Muscle layer of colon (tissue), 2 donors: ENCODE measurements around the gene KIAA0232.

Source experiments
- H3K27ac ChIP-seq: one replicate; pipeline ENCODE4 v1.7.0; 2013; ENCODE audit warnings: low read depth, mild to moderate bottlenecking, low read length, moderate library complexity
- H3K27me3 ChIP-seq, 2 donors: one replicate each; pipeline ENCODE4 v1.7.0; 2013; ENCODE audit warnings: low read length in 2 of 2, mild to moderate bottlenecking in 2 of 2; ENCODE audit not compliant: insufficient read depth in 2 of 2, control insufficient read depth in 1 of 2
- H3K36me3 ChIP-seq: one replicate; pipeline ENCODE4 v1.7.0; 2013; ENCODE audit warnings: mild to moderate bottlenecking, low read length; ENCODE audit not compliant: insufficient read depth
- H3K4me1 ChIP-seq: one replicate; pipeline ENCODE4 v1.7.0; 2013; ENCODE audit warnings: mild to moderate bottlenecking, low read length; ENCODE audit not compliant: insufficient read depth
- H3K4me3 ChIP-seq, 2 donors: one replicate each; pipeline ENCODE4 v1.7.0; 2013; ENCODE audit warnings: low read length in 2 of 2, low read depth in 1 of 2, mild to moderate bottlenecking in 1 of 2, moderate library complexity in 1 of 2
- H3K9ac ChIP-seq: one replicate; pipeline ENCODE4 v1.7.0; 2013; ENCODE audit warnings: low read length
- H3K9me3 ChIP-seq: one replicate; pipeline ENCODE4 v1.7.0; 2013; ENCODE audit warnings: mild to moderate bottlenecking, low read length
- donor health status: abdominal sarcoma.
- donor health status: Adenocarcinoma of cecum.

Gene KIAA0232

DNA sequence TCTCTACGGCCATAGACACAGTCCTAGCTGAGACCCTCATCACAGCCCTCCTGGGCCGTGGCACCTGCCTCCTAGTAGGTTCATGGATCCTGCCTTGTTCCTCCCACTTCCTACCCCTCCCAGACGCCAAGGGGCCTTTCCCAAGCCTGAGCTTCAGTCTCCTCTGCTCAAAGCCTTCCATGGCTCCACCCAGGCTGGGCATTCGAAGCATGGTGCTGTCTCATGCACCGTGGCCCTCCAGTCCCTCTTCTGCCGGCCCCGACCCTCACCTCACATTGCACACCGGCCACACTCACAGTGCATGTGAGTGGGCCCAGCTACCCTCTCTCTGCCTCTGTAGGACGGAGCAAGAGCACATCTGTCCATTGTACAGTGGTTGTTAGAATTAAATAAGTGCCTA is 21.7 kb upstream of the KIAA0232 start:
- H3K4me3 ChIP-seq, result no peak overlapping the region
- no peaks in the 10 kb centered on the region for H3K36me3 ChIP-seq
- no peaks in the 10 kb centered on the region for H3K4me1 ChIP-seq
- H3K9me3 ChIP-seq, result no peaks in the 10 kb centered on the region
- no peak overlapping the region for H3K27ac ChIP-seq
- no peaks in the 10 kb centered on the region for H3K27me3 ChIP-seq
- no peak overlapping the region for H3K9ac ChIP-seq

DNA sequence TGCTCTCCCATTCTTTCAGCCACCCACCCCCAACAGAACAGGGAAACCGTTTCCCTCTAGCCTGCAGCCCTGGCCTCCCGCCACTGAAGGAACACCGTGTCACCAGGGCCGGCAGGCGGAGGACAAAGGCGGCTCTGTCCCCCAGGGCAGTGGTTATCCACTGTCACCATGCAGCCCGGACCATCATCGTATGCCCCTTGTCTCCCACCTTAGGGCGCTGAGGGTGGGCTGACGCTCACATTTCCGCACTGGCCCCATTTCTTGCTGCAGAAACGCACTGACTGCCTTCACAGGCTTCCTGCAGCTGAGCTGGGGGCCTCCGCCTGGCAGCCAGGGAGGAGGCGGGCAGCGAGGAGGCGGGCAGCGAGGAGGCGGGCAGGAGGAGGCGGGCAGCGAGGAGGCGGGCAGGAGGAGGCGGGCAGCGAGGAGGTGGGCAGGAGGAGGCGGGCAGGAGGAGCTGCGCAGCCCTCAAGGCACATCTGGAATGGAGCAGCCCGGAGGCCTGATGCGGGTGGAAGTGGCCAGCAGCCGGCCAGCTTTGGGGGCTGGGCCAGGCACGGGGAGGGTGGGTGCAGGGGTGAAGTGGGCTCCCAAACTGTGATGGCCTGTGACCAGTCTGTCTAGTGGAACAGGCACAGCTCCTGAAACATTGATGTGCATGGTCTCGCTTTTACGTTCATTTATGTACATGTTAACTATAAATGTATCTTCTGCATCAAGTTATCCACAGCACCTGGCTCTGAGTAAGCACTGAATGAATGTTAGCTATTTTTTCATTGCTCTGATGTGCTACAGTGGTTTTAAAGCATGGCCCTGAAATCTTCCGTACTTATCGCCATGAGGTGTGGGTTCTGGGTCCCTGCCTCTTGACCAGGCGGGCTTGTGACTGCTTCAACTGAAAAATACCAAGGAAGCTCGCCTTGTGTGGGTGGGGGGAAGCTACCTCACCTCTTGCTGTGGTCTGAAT is 20.6 kb upstream of the KIAA0232 start:
- no peak overlapping the region for H3K4me3 ChIP-seq
- H3K27me3 ChIP-seq, result no peaks in the 10 kb centered on the region
- no peak overlapping the region for H3K27ac ChIP-seq
- no peaks in the 10 kb centered on the region for H3K4me1 ChIP-seq
- no peak overlapping the region for H3K9ac ChIP-seq
- no peaks in the 10 kb centered on the region for H3K36me3 ChIP-seq
- no peaks in the 10 kb centered on the region for H3K9me3 ChIP-seq

DNA sequence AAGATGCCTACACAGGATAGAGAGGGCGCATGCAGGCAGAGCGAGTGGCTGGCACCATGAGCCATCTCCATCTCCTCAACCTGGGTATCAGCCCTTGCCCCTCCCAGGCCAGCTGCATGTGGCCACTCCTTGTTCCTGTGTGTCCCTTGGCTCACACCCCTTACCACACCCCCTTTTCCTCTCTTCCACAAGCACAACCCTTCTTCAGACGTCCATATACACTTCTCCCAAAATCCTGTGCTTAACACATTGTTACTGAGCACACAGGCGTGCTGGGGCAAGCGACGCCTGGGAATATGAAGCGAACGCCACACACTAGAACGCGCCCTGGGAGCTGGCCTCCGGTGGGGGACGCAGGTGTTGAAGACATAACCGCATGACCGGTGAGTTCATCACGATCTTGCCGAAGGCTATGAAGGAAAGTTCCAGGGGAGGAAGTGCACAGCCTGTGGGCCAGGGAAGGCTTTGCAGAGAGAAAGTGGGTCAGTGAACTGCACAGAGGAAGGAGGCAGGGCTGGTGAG is 19.1 kb upstream of the KIAA0232 start:
- Histone ChIP-seq H3K4me1 (no peaks in the 10 kb centered on the region), H3K36me3 (no peaks in the 10 kb centered on the region), H3K4me3 (no peak overlapping the region), H3K9ac (no peak overlapping the region), H3K27me3 (no peaks in the 10 kb centered on the region), H3K9me3 (no peaks in the 10 kb centered on the region), H3K27ac (no peak overlapping the region)

DNA sequence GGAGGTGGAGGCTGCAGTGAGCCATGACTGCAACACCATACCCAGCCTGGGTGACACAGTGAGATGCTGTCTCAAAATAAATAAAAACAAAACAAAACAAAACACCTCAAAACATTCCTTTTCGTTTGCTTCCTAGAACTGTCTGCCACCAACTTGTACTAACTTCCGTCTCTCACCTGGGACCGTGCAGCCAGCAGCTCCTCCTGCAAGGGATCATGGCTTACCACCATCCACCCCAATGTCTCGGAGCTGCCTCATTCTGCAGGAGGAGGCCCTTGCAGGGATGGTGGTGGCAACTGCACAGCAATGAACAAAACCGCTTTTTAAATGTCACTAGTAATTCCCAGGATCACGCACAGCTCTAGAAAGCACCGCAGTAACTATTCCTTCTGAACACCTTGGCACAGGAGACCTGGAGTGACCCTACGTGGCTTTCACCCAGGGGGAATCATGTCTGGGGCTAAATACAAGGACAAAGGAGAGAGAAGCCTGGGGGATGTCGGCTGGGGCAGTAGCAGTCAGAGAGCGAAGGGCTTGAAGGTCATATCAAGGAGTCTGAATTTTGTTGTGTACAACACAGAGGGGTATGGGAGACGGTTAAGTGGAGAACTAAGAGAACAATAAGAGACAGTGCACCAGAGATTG is 17.4 kb upstream of the KIAA0232 start:
- no peaks in the 10 kb centered on the region for H3K36me3 ChIP-seq
- no peaks in the 10 kb centered on the region for H3K27me3 ChIP-seq
- no peak overlapping the region for H3K4me3 ChIP-seq
- no peaks in the 10 kb centered on the region for H3K4me1 ChIP-seq
- no peak overlapping the region for H3K9ac ChIP-seq
- H3K27ac ChIP-seq, result no peak overlapping the region
- no peaks in the 10 kb centered on the region for H3K9me3 ChIP-seq

DNA sequence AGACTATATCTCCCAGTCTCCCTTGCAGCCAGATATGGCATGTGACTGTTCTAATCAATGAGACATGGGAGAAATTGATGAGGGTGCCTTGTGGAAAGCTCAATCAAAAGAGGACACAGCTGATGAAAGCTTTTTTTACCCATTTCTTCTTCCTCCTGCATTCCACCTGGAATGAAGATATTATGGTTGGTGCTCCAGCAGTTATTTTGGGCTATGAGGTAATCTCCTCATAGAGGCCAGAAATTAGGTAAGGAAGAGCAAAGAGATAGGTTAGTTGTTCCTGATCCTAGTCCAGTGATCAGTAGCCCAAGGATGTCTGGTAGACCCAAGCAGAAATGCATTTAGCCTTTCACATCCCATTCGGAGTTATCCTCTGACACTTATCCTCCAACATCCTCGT is 16.8 kb upstream of the KIAA0232 start:
- Histone ChIP-seq H3K9ac (no peak overlapping the region), H3K36me3 (no peaks in the 10 kb centered on the region), H3K9me3 (no peaks in the 10 kb centered on the region), H3K4me1 (no peaks in the 10 kb centered on the region), H3K4me3 (no peak overlapping the region), H3K27me3 (no peaks in the 10 kb centered on the region), H3K27ac (no peak overlapping the region)

DNA sequence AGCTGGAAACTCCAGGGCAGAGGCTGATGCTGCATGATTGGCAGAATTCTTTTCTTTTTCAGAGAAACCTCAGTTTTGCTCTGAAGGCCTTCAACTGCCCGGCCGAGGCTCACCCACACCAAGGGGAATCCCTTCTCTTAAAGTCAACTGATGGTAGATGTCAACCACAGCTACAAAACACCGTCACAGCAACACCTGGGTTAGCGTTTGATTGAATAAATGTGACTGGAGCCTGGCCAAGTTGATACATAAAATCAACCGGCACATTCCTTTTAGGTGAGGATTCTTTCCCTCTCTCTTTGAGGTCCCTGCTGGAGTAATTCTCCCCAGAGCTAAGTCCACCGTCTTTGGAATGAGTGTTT is 15.2 kb upstream of the KIAA0232 start:
- H3K27ac ChIP-seq, result no peak overlapping the region
- H3K4me1 ChIP-seq, result no peaks in the 10 kb centered on the region
- no peak overlapping the region for H3K4me3 ChIP-seq
- H3K9ac ChIP-seq, result no peak overlapping the region
- H3K27me3 ChIP-seq, result no peaks in the 10 kb centered on the region
- no peaks in the 10 kb centered on the region for H3K9me3 ChIP-seq
- no peaks in the 10 kb centered on the region for H3K36me3 ChIP-seq

DNA sequence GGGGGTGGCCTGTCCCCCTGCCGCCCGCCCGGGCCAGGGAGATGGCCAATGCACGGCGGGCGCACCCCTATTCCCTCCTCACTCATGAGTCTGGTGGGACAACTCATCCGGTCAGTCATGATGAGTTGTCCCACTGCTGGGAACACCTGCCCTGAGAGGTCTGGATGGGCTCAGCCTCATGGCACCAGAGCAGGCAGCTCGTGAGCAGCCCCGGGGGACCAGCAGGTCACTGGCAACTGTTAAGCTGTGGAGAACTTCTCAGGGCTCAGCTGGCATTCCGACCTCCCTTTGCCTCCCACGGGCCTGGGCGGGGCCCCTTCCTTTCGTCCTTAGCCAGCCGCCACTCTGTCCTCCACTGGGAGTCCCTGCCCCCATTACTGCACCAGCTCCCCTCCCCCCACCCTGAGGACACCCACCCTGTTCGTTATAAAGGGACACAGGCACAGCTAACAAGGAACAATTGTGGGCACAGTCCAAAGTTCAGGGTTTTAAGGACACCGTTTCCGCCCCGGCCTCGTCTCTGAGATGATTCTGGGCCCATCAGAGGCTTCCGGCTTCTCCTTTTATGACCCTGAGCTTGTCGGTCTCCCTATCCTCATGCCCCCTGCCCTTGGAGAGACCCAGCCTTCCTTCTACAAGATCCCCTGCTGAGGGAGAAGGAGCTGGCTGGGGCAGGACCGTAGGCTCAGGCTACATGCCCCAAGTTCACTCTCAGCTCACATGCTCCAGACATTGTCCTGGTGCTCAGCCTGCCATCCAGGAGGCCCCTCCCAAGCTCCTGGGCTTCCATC is 14.6 kb upstream of the KIAA0232 start:
- no peaks in the 10 kb centered on the region for H3K36me3 ChIP-seq
- no peak overlapping the region for H3K27ac ChIP-seq
- H3K4me1 ChIP-seq, result no peaks in the 10 kb centered on the region
- H3K9me3 ChIP-seq, result no peaks in the 10 kb centered on the region
- H3K27me3 ChIP-seq, result no peaks in the 10 kb centered on the region
- H3K4me3 ChIP-seq, result no peak overlapping the region
- no peak overlapping the region for H3K9ac ChIP-seq

DNA sequence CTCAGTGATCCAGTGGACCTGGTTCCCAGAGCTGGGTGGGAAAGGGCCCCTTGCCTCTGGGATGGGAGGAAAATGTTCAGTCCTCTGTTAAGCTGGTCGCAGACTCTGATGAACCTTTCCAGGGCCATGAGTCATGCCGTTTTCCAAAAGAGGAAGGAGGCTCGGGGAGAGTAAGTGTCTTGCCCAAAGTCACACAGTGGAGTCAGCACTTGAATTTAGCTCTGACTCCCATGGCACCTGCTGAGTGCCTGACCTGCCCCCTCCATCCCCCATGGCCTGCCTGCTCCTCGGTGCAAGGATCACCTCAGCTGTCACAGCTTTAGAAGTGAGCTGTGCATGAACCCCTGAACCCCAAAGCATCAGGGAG is 14.0 kb upstream of the KIAA0232 start:
- Histone ChIP-seq H3K4me3 (no peak overlapping the region), H3K36me3 (no peaks in the 10 kb centered on the region), H3K27me3 (no peaks in the 10 kb centered on the region), H3K4me1 (no peaks in the 10 kb centered on the region), H3K9ac (no peak overlapping the region), H3K9me3 (no peaks in the 10 kb centered on the region), H3K27ac (no peak overlapping the region)

DNA sequence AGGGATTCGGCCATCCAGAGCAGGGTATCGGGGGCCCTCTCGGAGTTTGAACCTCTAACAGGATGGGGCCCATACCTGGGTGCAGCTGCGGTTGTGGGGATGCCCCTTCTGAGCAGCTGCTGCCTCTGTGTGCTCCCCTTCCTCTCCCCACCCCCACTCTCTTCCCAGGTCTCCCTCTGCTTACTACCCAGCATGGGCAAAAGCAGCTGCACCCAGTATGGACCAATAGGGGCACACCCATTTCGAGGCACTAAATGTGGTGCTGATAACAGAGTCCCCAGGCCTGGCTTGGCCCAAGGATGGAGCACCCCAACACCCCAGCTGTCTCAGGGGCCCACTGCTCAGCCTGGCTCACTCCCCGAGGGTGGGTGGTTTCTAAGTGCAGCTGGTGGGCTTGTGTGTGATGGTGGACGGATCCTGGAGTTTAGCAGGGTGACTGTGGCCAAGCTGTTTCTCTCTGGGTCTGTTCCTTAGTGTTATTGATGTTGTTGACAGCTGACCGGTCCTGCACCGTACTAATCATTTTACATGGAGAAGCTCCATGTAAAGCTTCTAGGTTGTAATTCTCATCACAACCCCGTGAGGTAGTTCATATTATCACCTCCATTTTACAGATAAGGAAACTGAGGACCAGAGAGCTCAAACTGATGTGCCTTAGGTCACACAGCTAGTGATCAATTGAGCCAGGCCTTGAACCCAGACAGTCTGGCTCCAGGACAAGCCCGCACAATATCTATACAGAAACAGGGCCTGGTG is 13.1 kb upstream of the KIAA0232 start:
- Histone ChIP-seq H3K27ac (no peak overlapping the region), H3K36me3 (no peaks in the 10 kb centered on the region), H3K4me3 (no peak overlapping the region), H3K27me3 (no peaks in the 10 kb centered on the region), H3K9ac (no peak overlapping the region), H3K9me3 (no peaks in the 10 kb centered on the region), H3K4me1 (no peaks in the 10 kb centered on the region)

DNA sequence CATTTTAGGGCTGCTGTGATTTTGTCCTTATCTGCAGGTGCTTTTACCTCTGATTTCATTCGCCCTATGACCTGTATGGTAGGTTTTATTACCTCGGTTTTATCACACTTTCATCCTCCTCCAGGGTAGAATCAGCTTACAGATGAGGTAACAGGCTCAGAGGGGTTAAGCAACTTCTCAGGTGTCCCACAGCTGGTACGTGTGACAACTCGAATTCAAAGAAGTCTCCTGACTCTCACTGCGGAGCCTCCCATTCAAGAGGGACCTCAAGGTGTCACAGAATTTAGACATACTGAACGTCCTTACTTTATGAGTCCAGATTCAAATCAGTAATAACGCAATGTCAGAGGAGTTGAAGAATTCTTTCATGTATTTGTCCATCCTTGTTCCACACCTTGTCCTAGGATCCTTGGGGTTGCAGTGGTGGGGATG is 12.5 kb upstream of the KIAA0232 start:
- Histone ChIP-seq H3K27me3 (no peaks in the 10 kb centered on the region), H3K9ac (no peak overlapping the region), H3K4me1 (no peaks in the 10 kb centered on the region), H3K36me3 (no peaks in the 10 kb centered on the region), H3K27ac (no peak overlapping the region), H3K9me3 (no peaks in the 10 kb centered on the region), H3K4me3 (no peak overlapping the region)
